HG02981 (cell line): ENCODE results near the gene FDXR.
"Not testable (repeated sequence)": the region's sequence is repeated elsewhere in the genome, so short reads cannot be mapped to it uniquely, and the experiment has no call there.

ENCODE experiments used
- ATAC-seq: cut with Tn5 transposase; IDR thresholded peaks from one replicate; pipeline ENCODE4 v1.9.1; 2021; ENCODE audit warnings: mild to moderate bottlenecking, moderate library complexity; ENCODE audit not compliant: unreplicated experiment

FDXR gene

GRCh38 chr17:74872313-74873036 lies at the start of gene FDXR:
TSS of gene FDXR (minus strand) at chr17:74872994. CDS start at chr17:74872944, 50 bp downstream.
- ATAC-seq = peak; percentile 26

- no peak for ATAC-seq
These were observed 49.4 kb upstream of the FDXR start for GRCh38 chr17:74922172-74922571.

- no peak for ATAC-seq
These were observed 49.0 kb upstream of the FDXR start for GRCh38 chr17:74921769-74922168.

GRCh38 chr17:74921026-74921681 lies 48.4 kb upstream of the FDXR start:
- ATAC-seq = no peak

GRCh38 chr17:74920642-74921025 lies 47.8 kb upstream of the FDXR start:
- no peak for ATAC-seq

- no peak for ATAC-seq
These were observed 47.5 kb upstream of the FDXR start for GRCh38 chr17:74920306-74920620.

- ATAC-seq = no peak
These were observed 46.9 kb upstream of the FDXR start for GRCh38 chr17:74919440-74920305.

GRCh38 chr17:74918906-74919305 lies 46.1 kb upstream of the FDXR start:
- ATAC-seq = no peak

GRCh38 chr17:74917430-74917829 lies 44.6 kb upstream of the FDXR start:
- no peak for ATAC-seq

GRCh38 chr17:74916851-74917199 lies 44.0 kb upstream of the FDXR start:
- no peak for ATAC-seq

- no peak for ATAC-seq
These were observed 43.5 kb upstream of the FDXR start for GRCh38 chr17:74916136-74916850.

- ATAC-seq = not testable (repeated sequence)
These were observed 38.6 kb upstream of the FDXR start for GRCh38 chr17:74911423-74911822.

GRCh38 chr17:74909097-74909496 lies 36.3 kb upstream of the FDXR start:
- ATAC-seq = not testable (repeated sequence)

GRCh38 chr17:74907012-74907411 lies 34.2 kb upstream of the FDXR start:
- no peak for ATAC-seq

- ATAC-seq = not testable (repeated sequence)
These were observed 33.5 kb upstream of the FDXR start for GRCh38 chr17:74906214-74906793.

- ATAC-seq = no peak
These were observed 32.1 kb upstream of the FDXR start for GRCh38 chr17:74904687-74905409.

- no peak for ATAC-seq
These were observed 30.9 kb upstream of the FDXR start for GRCh38 chr17:74903671-74904070.

GRCh38 chr17:74903034-74903433 lies 30.2 kb upstream of the FDXR start:
- ATAC-seq = no peak

GRCh38 chr17:74901353-74902135 lies 28.8 kb upstream of the FDXR start:
- no peak for ATAC-seq
